Tibial nerve (tissue), 4 donors: ENCODE measurements around the gene CDON.

Experiments
- CTCF ChIP-seq, 5 experiments: fragments of 200-600 bp in 3 of 5; fragments of 450-650 bp in 2 of 5; sonication (generic) in 3 of 5; IDR thresholded peaks; one replicate each; pipeline ENCODE4 v1.5.1; 2016 to 2019; ENCODE audit warnings: antibody characterized with exemption in 5 of 5, mild to moderate bottlenecking in 3 of 5, moderate library complexity in 2 of 5
- EP300 ChIP-seq, 2 donors: sonication (generic); formaldehyde crosslinking; IDR thresholded peaks; one replicate each; pipeline ENCODE4 v1.6.1; 2017; ENCODE audit warnings: antibody characterized with exemption in 2 of 2, mild to moderate bottlenecking in 1 of 2

- TF ChIP-seq CTCF (IDR thresholded peaks at IDR 0.05) (no peak), EP300 (IDR thresholded peaks at IDR 0.05) (no peak)
These were observed 136.0 kb downstream of the CDON start for GRCh38 chr11:125926682-125927081.
